GM12875 (cell line): Measurements from ENCODE around the gene GABARAP.

Experiments
- H3K4me3 ChIP-seq: one replicate; pipeline ENCODE4 v1.5.1; 2011; ENCODE audit warnings: low read depth, low read length, control low read depth
- CTCF ChIP-seq: IDR thresholded peaks from 2 replicates; pipeline ENCODE4 v1.5.1; 2011; ENCODE audit warnings: low read depth, mild to moderate bottlenecking, control low read depth, inconsistent platforms, low read length, moderate library complexity, borderline replicate concordance; ENCODE audit not compliant: insufficient read depth

The GABARAP gene

GRCh38 chr17:7215652-7216180 is 26.5 kb downstream of the GABARAP start:
- no peak overlapping the region for H3K4me3 ChIP-seq
- TF ChIP-seq CTCF = no peak

GRCh38 chr17:7215136-7215638 is 27.1 kb downstream of the GABARAP start:
- TF ChIP-seq CTCF = no peak
- peak overlapping the region; percentile 40 for H3K4me3 ChIP-seq

- peak overlapping the region; percentile 43 for H3K4me3 ChIP-seq
- peak; percentile 60 for TF ChIP-seq CTCF
Measured at GRCh38 chr17:7214300-7215135, 27.7 kb downstream of the GABARAP start.

GRCh38 chr17:7213895-7214299 is 28.4 kb downstream of the GABARAP start:
- H3K4me3 ChIP-seq = peak overlapping the region; percentile 43
- TF ChIP-seq CTCF = peak; percentile 49

GRCh38 chr17:7211491-7212273 is 30.6 kb downstream of the GABARAP start:
- TF ChIP-seq CTCF = no peak
- no peak overlapping the region for H3K4me3 ChIP-seq

- TF ChIP-seq CTCF = no peak
- no peak overlapping the region for H3K4me3 ChIP-seq
Measured at GRCh38 chr17:7208754-7209460, 33.3 kb downstream of the GABARAP start.
